Spleen (tissue), 7 donors: Measurements from ENCODE around the gene ACOX3.

Source experiments
- CTCF ChIP-seq, 11 experiments: fragments of 200-600 bp in 7 of 11; fragments of 450-650 bp in 4 of 11; sonication (generic) in 4 of 11; IDR thresholded peaks in 8 of 11; conservative IDR thresholded peaks in 3 of 11; 1 replicate in 7 of 11; 2 replicates in 4 of 11; pipeline versions ENCODE4 v1.4.0 to v1.8.0; 2016 to 2021; ENCODE audit warnings: antibody characterized with exemption in 11 of 11, inconsistent platforms in 4 of 11, mild to moderate bottlenecking in 1 of 11
- POLR2A ChIP-seq, 3 donors: fragments of 450-650 bp; IDR thresholded peaks; one replicate each; pipeline ENCODE4 v1.5.1; 2017; ENCODE audit warnings: antibody characterized with exemption in 3 of 3, mild to moderate bottlenecking in 1 of 3
- donor health status: DM: no; HTN: no; CAD: no; lungs with moderate emphysema.
- donor health status: DM: no; HTN: no; CAD: no.
- donor health status: DM: no; HTN: no; CAD: no.

GRCh38 chr4:8405516-8405875 is 35.0 kb downstream of the ACOX3 start:
- TF ChIP-seq POLR2A (IDR thresholded peaks at IDR 0.05), result no peak
- no peak for TF ChIP-seq CTCF (IDR thresholded peaks at IDR 0.05 in 8 of 11, conservative IDR thresholded peaks at IDR 0.05 in 3 of 11)
